PC-3 (cell line): ENCODE measurements around the gene UBA7. TPM values are rescaled to one million over a fixed set of nuclear protein-coding genes. Genes with fewer than 3 reads are reported as not detected.

Experiments used
- ATAC-seq: fragments of 200-7000 bp; cut with Tn5 transposase; 2 replicates; pipeline ENCODE4 v1.9.1; 2020; ENCODE audit warnings: mild to moderate bottlenecking, moderate library complexity
- BruUV-seq: library from RNA; stranded (reverse); fragments of 400-500 nt; replicated peaks from 2 replicates; lab custom pipeline; 2021; lab: Mats Ljungman, UMichigan
- CTCF ChIA-PET: fragments of 300-600 bp; sonication (Branson Sonifier 250); formaldehyde crosslinking; loops from one replicate; lab custom pipeline; 2022; ENCODE audit warnings: antibody characterized with exemption; lab: Charles Lee
- POLR2A ChIA-PET: fragments of 300-600 bp; sonication (Branson Sonifier 250); formaldehyde crosslinking; loops from one replicate; lab custom pipeline; 2022; ENCODE audit warnings: antibody characterized with exemption; ENCODE audit not compliant: unreplicated experiment; lab: Charles Lee
- DNase-seq: peaks from one replicate; pipeline ENCODE4 v3.0.0-alpha.2; 2015
- H2AFZ ChIP-seq: fragments of 300-600 bp; sonication (generic); 2 replicates; pipeline ENCODE4 v1.6.0; 2016; ENCODE audit warnings: antibody characterized with exemption, low read length
- H3F3A ChIP-seq: fragments of 300-600 bp; sonication (generic); one replicate; pipeline ENCODE4 v1.6.0; 2017; ENCODE audit warnings: antibody characterized with exemption, low read length, control low read depth, mild to moderate bottlenecking; ENCODE audit not compliant: unreplicated experiment
- H3K27ac ChIP-seq: fragments of 300-600 bp; sonication (generic); 2 replicates; pipeline ENCODE4 v1.5.1; 2016; ENCODE audit warnings: mild to moderate bottlenecking, low read length
- H3K27me3 ChIP-seq: fragments of 300-600 bp; sonication (generic); 2 replicates; pipeline ENCODE4 v1.6.1; 2016; ENCODE audit warnings: low read length, mixed read lengths
- H3K36me3 ChIP-seq: fragments of 300-600 bp; sonication (generic); 2 replicates; pipeline ENCODE4 v1.6.1; 2016; ENCODE audit warnings: low read depth, mixed run types, low read length, mixed read lengths
- H3K4me1 ChIP-seq: fragments of 300-600 bp; sonication (generic); 2 replicates; pipeline ENCODE4 v1.5.1; 2016; ENCODE audit warnings: low read length; ENCODE audit not compliant: insufficient read depth
- H3K4me2 ChIP-seq: fragments of 300-600 bp; sonication (generic); 2 replicates; pipeline ENCODE4 v1.6.0; 2016; ENCODE audit warnings: low read length
- H3K4me3 ChIP-seq: fragments of 300-600 bp; sonication (generic); 2 replicates; pipeline ENCODE4 v1.5.1; 2016; ENCODE audit warnings: mild to moderate bottlenecking, low read length, mixed read lengths
- H3K79me2 ChIP-seq: fragments of 300-600 bp; sonication (generic); 2 replicates; pipeline ENCODE4 v1.6.1; 2017; ENCODE audit warnings: low read length, mixed read lengths
- H3K9ac ChIP-seq: fragments of 300-600 bp; sonication (generic); 2 replicates; pipeline ENCODE4 v1.6.0; 2016; ENCODE audit warnings: mild to moderate bottlenecking, low read length
- H3K9me2 ChIP-seq: fragments of 300-600 bp; sonication (generic); replicated peaks from 2 replicates; pipeline ENCODE4 v1.6.1; 2016; ENCODE audit warnings: mixed run types, low read length, mixed read lengths
- H3K9me3 ChIP-seq: fragments of 300-600 bp; sonication (generic); 2 replicates; pipeline ENCODE4 v1.6.1; 2016; ENCODE audit warnings: low read length, mixed read lengths
- H4K20me1 ChIP-seq: fragments of 300-600 bp; sonication (generic); 2 replicates; pipeline ENCODE4 v1.6.1; 2016; ENCODE audit warnings: low read length, mixed read lengths
- CTCF ChIP-seq: fragments of 300-600 bp; sonication (generic); conservative IDR thresholded peaks from 2 replicates; pipeline ENCODE4 v1.5.1; 2017; ENCODE audit warnings: antibody characterized with exemption, low read depth, mild to moderate bottlenecking, low read length
- EZH2 ChIP-seq: fragments of 300-600 bp; sonication (generic); IDR thresholded peaks from one replicate; pipeline ENCODE4 v1.6.1; 2017; ENCODE audit warnings: antibody characterized with exemption, mild to moderate bottlenecking, low read length; ENCODE audit not compliant: unreplicated experiment
- EZH2phosphoT487 ChIP-seq: fragments of 300-600 bp; sonication (generic); IDR thresholded peaks from 2 replicates; pipeline ENCODE4 v1.6.1; 2018; ENCODE audit warnings: mild to moderate bottlenecking, antibody characterized with exemption, low read length, borderline replicate concordance
- intact Hi-C: fragments of 100-400 bp; cut with micrococcal nuclease; formaldehyde crosslinking; loops from 2 replicates; pipeline ENCODE4 v1.9.0; 2023
- total RNA-seq: library from RNA; depleted of rRNA; stranded (reverse); fragments of >200 nt; gene quantifications from 2 replicates; pipeline ENCODE4 v1.2.3, GENCODE V29; 2014

Gene UBA7
- total RNA-seq, 1 experiment from 2014 or later, result 3.6 TPM

- CTCF ChIA-PET, result no interaction called here
Observed at GRCh38 chr3:49790626-49791411, 22.9 kb downstream of the UBA7 start.

GRCh38 chr3:49788056-49788455, 25.7 kb downstream of the UBA7 start:
- intact Hi-C loops, result loop anchor here (5.0 kb wide), 1 partner anchor 114 kb away; the partner anchor contains the start of gene MST1R
- BruUV-seq, result no TSS peak
- peaks cover 14% of the 10 kb centered on the region for H3K4me1 ChIP-seq
- no peaks in the 10 kb centered on the region for H3K27me3 ChIP-seq
- H3K27ac ChIP-seq, result no peak overlapping the region
- H4K20me1 ChIP-seq, result no peaks in the 10 kb centered on the region
- ChIA-PET CTCF (no interaction called here), POLR2A (no interaction called here)
- H2AFZ ChIP-seq, result no peak overlapping the region
- H3K4me2 ChIP-seq, result no peak overlapping the region
- TF ChIP-seq CTCF (no peak), EZH2phosphoT487 (no peak), EZH2 (no peak)
- no peaks in the 10 kb centered on the region for H3K9me3 ChIP-seq
- H3K79me2 ChIP-seq, result peaks cover 31% of the 10 kb centered on the region
- no peaks in the 10 kb centered on the region for H3F3A ChIP-seq
- DNase-seq (no peak), ATAC-seq (no peak)
- no peak overlapping the region for H3K9ac ChIP-seq
- H3K36me3 ChIP-seq, result no peaks in the 10 kb centered on the region
- H3K9me2 ChIP-seq, result no peaks in the 10 kb centered on the region
- H3K4me3 ChIP-seq, result no peak overlapping the region

More at GRCh38 chr3:49790626-49791411, 22.9 kb downstream of the UBA7 start:
- no peak overlapping the region for H3K4me2 ChIP-seq
- H3F3A ChIP-seq, result no peaks in the 10 kb centered on the region
- no peaks in the 10 kb centered on the region for H4K20me1 ChIP-seq
- intact Hi-C loops, result no loop called here
- H3K36me3 ChIP-seq, result no peaks in the 10 kb centered on the region
- no peaks in the 10 kb centered on the region for H3K27me3 ChIP-seq
- no peak overlapping the region for H3K9ac ChIP-seq
- no peak for ATAC-seq
- H3K4me1 ChIP-seq, result peaks cover 7% of the 10 kb centered on the region
- TF ChIP-seq EZH2 (no peak), EZH2phosphoT487 (no peak), CTCF (no peak)
- DNase-seq, result peak; percentile 47
- H3K4me3 ChIP-seq, result no peak overlapping the region
- no peak overlapping the region for H2AFZ ChIP-seq
- POLR2A ChIA-PET, result no interaction called here
- H3K27ac ChIP-seq, result no peak overlapping the region
- BruUV-seq, result no TSS peak
- H3K9me2 ChIP-seq, result no peaks in the 10 kb centered on the region
- peaks cover 5% of the 10 kb centered on the region for H3K79me2 ChIP-seq
- H3K9me3 ChIP-seq, result no peaks in the 10 kb centered on the region

- Histone ChIP-seq H3K79me2 (peaks cover 34% of the 10 kb centered on the region), H2AFZ (no peak overlapping the region; the same call in 1 of the 2 replicates), H3K9me2 (no peaks in the 10 kb centered on the region), H3K27me3 (no peaks in the 10 kb centered on the region), H3K4me1 (peaks cover 14% of the 10 kb centered on the region), H3F3A (no peaks in the 10 kb centered on the region), H4K20me1 (no peaks in the 10 kb centered on the region), H3K9ac (no peak overlapping the region), H3K4me2 (no peak overlapping the region), H3K4me3 (no peak overlapping the region), H3K27ac (no peak overlapping the region), H3K36me3 (no peaks in the 10 kb centered on the region), H3K9me3 (no peaks in the 10 kb centered on the region)
- TF ChIP-seq EZH2, result no peak
- TF ChIP-seq CTCF, result no peak
- no peak for TF ChIP-seq EZH2phosphoT487
- no TSS peak for BruUV-seq
- ATAC-seq (no peak), DNase-seq (no peak)
- ChIA-PET POLR2A (no interaction called here), CTCF (interaction anchor here (0.5 to 1.2 kb wide), 2 partner anchors 52 to 86 kb away, joined by 3 to 5 read pairs; no protein-coding TSS in a partner anchor)
- intact Hi-C loops, result loop anchor here (5.0 kb wide), 1 partner anchor 115 kb away; the partner anchor contains the start of gene MST1R
Observed at GRCh38 chr3:49787536-49787935, 26.2 kb downstream of the UBA7 start.
